Renal cortex interstitium (tissue), 11 donors: ENCODE results near the gene SEMA7A. TPM values are rescaled to one million over a fixed set of nuclear protein-coding genes. Genes with fewer than 3 reads are reported as not detected.

Experiments
- DNase-seq, 11 donors: peaks; one replicate each; pipeline ENCODE4 v3.0.0-alpha.2; 2013; ENCODE audit warnings: low read depth in 9 of 11, low spot score in 4 of 11; ENCODE audit errors: extremely low read depth in 1 of 11
- polyA plus RNA-seq, 3 donors: library from polyadenylated mRNA; unstranded; fragments of 120-200 nt; gene quantifications; one replicate each; pipeline ENCODE4 v1.2.1, GENCODE V29; 2013; ENCODE audit not compliant: insufficient read length in 3 of 3

SEMA7A gene
- polyA plus RNA-seq, 3 donors: 4.7 to 7.1 (median 5.2) TPM

GRCh38 chr15:74383286-74383685, 50.5 kb downstream of the SEMA7A start:
- no peak for DNase-seq

GRCh38 chr15:74382004-74382816, 51.5 kb downstream of the SEMA7A start:
- DNase-seq: peak in 7 of 11 donors; percentile 47 to 78 (median 71)

GRCh38 chr15:74381481-74381880, 52.3 kb downstream of the SEMA7A start:
- no peak for DNase-seq

- no peak for DNase-seq
These were observed 52.6 kb downstream of the SEMA7A start for GRCh38 chr15:74381190-74381453.

- DNase-seq: no peak
These were observed 53.2 kb downstream of the SEMA7A start for GRCh38 chr15:74380361-74381189.

- peak in 9 of 11 donors; percentile 45 to 78 (median 54) for DNase-seq
These were observed 54.9 kb downstream of the SEMA7A start for GRCh38 chr15:74378848-74379247.

GRCh38 chr15:74377831-74378766, 55.7 kb downstream of the SEMA7A start:
- no peak for DNase-seq

- DNase-seq: no peak
These were observed 56.8 kb downstream of the SEMA7A start for GRCh38 chr15:74376825-74377581.

- no peak for DNase-seq
These were observed 57.5 kb downstream of the SEMA7A start for GRCh38 chr15:74376226-74376625.

- peak in 9 of 11 donors; percentile 46 to 88 (median 67) for DNase-seq
These were observed 58.5 kb downstream of the SEMA7A start for GRCh38 chr15:74375303-74375693.

- no peak for DNase-seq
These were observed 59.0 kb downstream of the SEMA7A start for GRCh38 chr15:74374648-74375302.

- DNase-seq: peak; percentile 66 to 87 (median 83)
These were observed 59.8 kb downstream of the SEMA7A start for GRCh38 chr15:74373731-74374647.

GRCh38 chr15:74373056-74373650, 60.6 kb downstream of the SEMA7A start:
- DNase-seq: no peak

GRCh38 chr15:74370471-74370870, 63.3 kb downstream of the SEMA7A start:
- DNase-seq: no peak

- no peak for DNase-seq
These were observed 64.0 kb downstream of the SEMA7A start for GRCh38 chr15:74369756-74370155.

- no peak for DNase-seq
These were observed 64.5 kb downstream of the SEMA7A start for GRCh38 chr15:74369084-74369745.
